ENCODE data around the gene ZNF557.

DNA sequence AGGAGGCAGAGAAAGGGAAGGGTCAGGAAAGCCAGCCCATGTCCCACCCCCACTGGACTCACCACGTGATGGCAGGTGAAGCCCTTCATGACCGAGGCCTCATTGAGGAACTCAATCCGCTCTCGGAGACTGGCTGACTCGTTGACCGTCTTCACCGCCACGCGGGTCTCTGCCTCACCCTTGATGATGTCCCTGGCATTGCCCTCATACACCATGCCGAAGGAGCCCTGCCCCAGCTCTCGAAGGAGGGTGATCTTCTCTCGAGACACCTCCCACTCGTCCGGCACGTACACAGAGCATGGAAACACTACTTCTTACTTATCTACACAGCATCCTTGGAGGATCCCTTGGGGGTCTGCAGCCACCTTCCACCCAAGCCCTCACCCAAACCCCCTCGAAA lies 55.7 kb downstream of the ZNF557 start:
- TF ChIP-seq POLR2A (IDR thresholded peaks at IDR 0.05) (no peak), POLR2AphosphoS5 (IDR thresholded peaks at IDR 0.05) (no peak), EP300 (IDR thresholded peaks at IDR 0.05) (no peak)
- TF ChIP-seq, protein P1, sequence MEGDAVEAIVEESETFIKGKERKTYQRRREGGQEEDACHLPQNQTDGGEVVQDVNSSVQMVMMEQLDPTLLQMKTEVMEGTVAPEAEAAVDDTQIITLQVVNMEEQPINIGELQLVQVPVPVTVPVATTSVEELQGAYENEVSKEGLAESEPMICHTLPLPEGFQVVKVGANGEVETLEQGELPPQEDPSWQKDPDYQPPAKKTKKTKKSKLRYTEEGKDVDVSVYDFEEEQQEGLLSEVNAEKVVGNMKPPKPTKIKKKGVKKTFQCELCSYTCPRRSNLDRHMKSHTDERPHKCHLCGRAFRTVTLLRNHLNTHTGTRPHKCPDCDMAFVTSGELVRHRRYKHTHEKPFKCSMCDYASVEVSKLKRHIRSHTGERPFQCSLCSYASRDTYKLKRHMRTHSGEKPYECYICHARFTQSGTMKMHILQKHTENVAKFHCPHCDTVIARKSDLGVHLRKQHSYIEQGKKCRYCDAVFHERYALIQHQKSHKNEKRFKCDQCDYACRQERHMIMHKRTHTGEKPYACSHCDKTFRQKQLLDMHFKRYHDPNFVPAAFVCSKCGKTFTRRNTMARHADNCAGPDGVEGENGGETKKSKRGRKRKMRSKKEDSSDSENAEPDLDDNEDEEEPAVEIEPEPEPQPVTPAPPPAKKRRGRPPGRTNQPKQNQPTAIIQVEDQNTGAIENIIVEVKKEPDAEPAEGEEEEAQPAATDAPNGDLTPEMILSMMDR (IDR thresholded peaks at IDR 0.05) = no peak

Measured in suprapubic skin (tissue), 4 donors.